Stomach (tissue), 4 donors: Measurements from ENCODE around the gene TESK2.

ENCODE experiments used
- CTCF ChIP-seq, 7 experiments: fragments of 450-650 bp in 4 of 7; fragments of 200-600 bp in 3 of 7; sonication (generic) in 3 of 7; IDR thresholded peaks; one replicate each; pipeline ENCODE4 v1.5.1; 2016 to 2019; ENCODE audit warnings: antibody characterized with exemption in 7 of 7, control low read depth in 2 of 7, mild to moderate bottlenecking in 1 of 7
- POLR2AphosphoS5 ChIP-seq, 3 donors: sonication (generic); formaldehyde crosslinking; IDR thresholded peaks; one replicate each; pipeline ENCODE4 v1.6.1; 2016; ENCODE audit warnings: antibody characterized with exemption in 3 of 3

GRCh38 chr1:45331436-45332345 is 159.3 kb downstream of the TESK2 start:
- TF ChIP-seq POLR2AphosphoS5 (IDR thresholded peaks at IDR 0.05) (no peak), CTCF (IDR thresholded peaks at IDR 0.05) (no peak)
